MCF 10A (cell line): ENCODE results near the gene KIAA0319L. TPM values are rescaled to one million over a fixed set of nuclear protein-coding genes. Genes with fewer than 3 reads are reported as not detected.

Experiments
- BruUV-seq: library from RNA; stranded (reverse); fragments of 400-500 nt; replicated peaks from 2 replicates; lab custom pipeline; 2021; lab: Mats Ljungman, UMichigan
- CTCF ChIA-PET: fragments of 300-600 bp; sonication (Branson Sonifier 250); formaldehyde crosslinking; extraction: SDS; loops from one replicate; lab custom pipeline; 2021; ENCODE audit warnings: antibody characterized with exemption, inconsistent platforms; lab: Yijun Ruan, JAX
- POLR2A ChIA-PET: fragments of 300-600, 350-650 bp; sonication (Branson Sonifier 250); formaldehyde crosslinking; extraction: SDS; loops from one replicate; lab custom pipeline; 2020; ENCODE audit warnings: antibody characterized with exemption, inconsistent platforms; lab: Yijun Ruan, JAX
- DNase-seq: peaks from one replicate; pipeline ENCODE4 v3.0.0-alpha.2; 2018; ENCODE audit not compliant: unreplicated experiment
- H3K27ac Mint-ChIP-seq: one replicate; pipeline ENCODE4 v1.8.0; 2022; ENCODE audit warnings: mild to moderate bottlenecking, low read depth, mixed read lengths; ENCODE audit not compliant: unreplicated experiment
- H3K27me3 Mint-ChIP-seq: one replicate; pipeline ENCODE4 v1.8.0; 2022; ENCODE audit warnings: mixed read lengths; ENCODE audit not compliant: insufficient read depth, unreplicated experiment
- H3K36me3 Mint-ChIP-seq: one replicate; pipeline ENCODE4 v1.8.0; 2022; ENCODE audit warnings: mild to moderate bottlenecking, moderate library complexity, mixed read lengths; ENCODE audit not compliant: insufficient read depth, unreplicated experiment
- H3K4me1 Mint-ChIP-seq: one replicate; pipeline ENCODE4 v1.8.0; 2022; ENCODE audit warnings: mixed read lengths; ENCODE audit not compliant: insufficient read depth, unreplicated experiment
- H3K4me3 Mint-ChIP-seq: one replicate; pipeline ENCODE4 v1.8.0; 2022; ENCODE audit warnings: mild to moderate bottlenecking, moderate library complexity, mixed read lengths; ENCODE audit not compliant: unreplicated experiment
- H3K9me3 Mint-ChIP-seq: one replicate; pipeline ENCODE4 v1.8.0; 2022; ENCODE audit warnings: mixed read lengths; ENCODE audit not compliant: unreplicated experiment
- CTCF ChIP-seq: fragments of 200-600 bp; IDR thresholded peaks from one replicate; pipeline ENCODE4 v1.8.0; 2022; ENCODE audit warnings: antibody characterized with exemption, mild to moderate bottlenecking; ENCODE audit not compliant: unreplicated experiment
- intact Hi-C: fragments of 100-400 bp; cut with micrococcal nuclease; formaldehyde crosslinking; loops from 2 replicates; pipeline ENCODE4 v1.14.1; 2022
- total RNA-seq: library from RNA; stranded (reverse); gene quantifications from 2 replicates; pipeline ENCODE4 v1.2.3, GENCODE V29; 2022

KIAA0319L gene
- total RNA-seq, 1 experiment from 2014 or later: 50.7 TPM

GRCh38 chr1:35554266-35555211, 2.7 kb downstream of the KIAA0319L start:
- Mint-ChIP-seq H3K4me3 (peak overlapping the region; percentile 94), H3K27ac (peak overlapping the region; percentile 93), H3K4me1 (peaks cover 31% of the 10 kb centered on the region), H3K9me3 (no peaks in the 10 kb centered on the region), H3K27me3 (no peaks in the 10 kb centered on the region), H3K36me3 (peaks cover 36% of the 10 kb centered on the region)
- ChIA-PET POLR2A (interaction anchor here (1.1 to 9.9 kb wide), 9 partner anchors 8 to 523 kb away, joined by 3 to 212 read pairs (median 15); partner anchors contain the start of gene ZMYM6), CTCF (interaction anchor here (0.7 to 3.4 kb wide), 3 partner anchors 16 to 182 kb away, joined by 3 to 31 read pairs (median 4); no protein-coding TSS in a partner anchor)
- intact Hi-C loops: no loop called here
- no peak for TF ChIP-seq CTCF
- no peak for DNase-seq
- no TSS peak for BruUV-seq

DNA sequence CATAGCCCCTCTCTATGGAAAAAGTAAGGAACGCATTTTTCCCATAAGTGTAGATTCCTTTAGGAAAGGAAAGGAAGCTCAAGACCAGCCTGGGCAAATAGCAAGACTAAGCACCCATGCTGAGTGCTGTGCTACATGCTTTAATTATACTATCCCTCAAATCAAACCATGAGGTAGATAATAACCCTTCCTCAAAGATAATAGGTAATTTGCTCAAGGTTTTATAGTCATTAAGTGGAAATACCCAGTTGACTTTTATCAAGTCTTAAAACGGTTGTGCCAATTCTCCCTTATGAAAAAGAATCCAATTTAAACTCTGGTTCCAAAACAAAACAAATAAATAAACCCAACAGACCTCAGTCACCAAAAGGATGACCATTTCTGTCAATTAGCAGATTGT, 3.4 kb downstream of the KIAA0319L start:
- BruUV-seq: no TSS peak
- H3K4me3 Mint-ChIP-seq: no peak overlapping the region
- no peak for TF ChIP-seq CTCF
- H3K36me3 Mint-ChIP-seq: peaks cover 43% of the 10 kb centered on the region
- no peaks in the 10 kb centered on the region for H3K9me3 Mint-ChIP-seq
- ChIA-PET CTCF (no interaction called here), POLR2A (interaction anchor here (1.1 to 9.9 kb wide), 2 partner anchors 24 to 103 kb away, joined by 5 to 212 read pairs; no protein-coding TSS in a partner anchor)
- no peaks in the 10 kb centered on the region for H3K27me3 Mint-ChIP-seq
- intact Hi-C loops: no loop called here
- DNase-seq: no peak
- H3K27ac Mint-ChIP-seq: peak overlapping the region; percentile 93
- H3K4me1 Mint-ChIP-seq: peaks cover 27% of the 10 kb centered on the region

DNA sequence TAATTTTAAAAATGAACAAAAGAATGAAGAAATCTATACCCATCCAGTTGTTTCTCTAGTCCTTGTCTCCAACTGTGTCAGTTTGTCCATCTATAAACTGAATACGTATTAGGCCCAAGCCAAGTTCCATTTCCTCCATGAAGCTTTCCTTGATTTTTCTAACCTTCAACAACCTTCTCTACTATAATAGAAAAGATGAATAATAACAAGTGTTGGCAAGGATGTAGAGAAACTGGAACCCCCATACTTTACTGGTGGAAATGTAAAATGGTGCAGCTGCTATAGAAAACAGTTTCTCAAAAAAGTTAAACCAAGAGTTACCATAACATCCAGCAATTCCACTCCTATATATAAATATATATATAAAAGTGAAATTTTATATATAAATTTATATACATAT, 10.6 kb downstream of the KIAA0319L start:
- ChIA-PET CTCF (no interaction called here), POLR2A (interaction anchor here (0.8 to 1.9 kb wide), 2 partner anchors 9 to 22 kb away, joined by 3 to 7 read pairs; no protein-coding TSS in a partner anchor)
- Mint-ChIP-seq H3K9me3 (no peaks in the 10 kb centered on the region), H3K4me3 (no peak overlapping the region), H3K27ac (no peak overlapping the region), H3K27me3 (no peaks in the 10 kb centered on the region), H3K36me3 (peaks cover 63% of the 10 kb centered on the region), H3K4me1 (peaks cover 15% of the 10 kb centered on the region)
- no peak for TF ChIP-seq CTCF
- BruUV-seq: no TSS peak
- intact Hi-C loops: no loop called here
- DNase-seq: no peak

DNA sequence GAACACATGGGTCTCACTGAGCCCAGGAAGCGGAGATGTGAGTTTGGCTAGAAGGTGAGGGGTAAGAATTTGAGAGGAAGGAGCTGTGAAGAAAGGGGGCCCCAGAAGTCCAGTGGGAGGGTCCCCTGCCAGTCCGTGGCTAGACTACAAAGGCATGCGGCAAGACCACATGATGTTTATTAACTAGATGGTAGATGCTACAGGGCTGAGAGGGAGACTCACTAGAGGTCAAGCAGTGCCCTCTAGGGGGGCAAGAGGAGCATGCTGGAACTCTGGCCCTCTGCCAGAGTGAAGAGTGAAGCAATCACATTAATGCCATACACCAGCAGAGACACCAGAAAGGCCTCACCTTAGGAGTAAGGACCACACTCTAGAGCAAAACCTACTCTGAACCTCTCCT, 12.2 kb downstream of the KIAA0319L start:
- Mint-ChIP-seq H3K27ac (no peak overlapping the region), H3K4me3 (no peak overlapping the region), H3K4me1 (peaks cover 21% of the 10 kb centered on the region), H3K36me3 (peaks cover 66% of the 10 kb centered on the region), H3K9me3 (no peaks in the 10 kb centered on the region), H3K27me3 (no peaks in the 10 kb centered on the region)
- ChIA-PET CTCF (interaction anchor here (1.3 kb wide), 1 partner anchor 94 kb away, joined by 9 read pairs; no protein-coding TSS in a partner anchor), POLR2A (no interaction called here)
- TF ChIP-seq CTCF: peak; percentile 32
- no TSS peak for BruUV-seq
- intact Hi-C loops: no loop called here
- DNase-seq: peak; percentile 76
